Psoas muscle (tissue), 8 donors: ENCODE results near the gene PGRMC2. TPM values are rescaled to one million over a fixed set of nuclear protein-coding genes. Genes with fewer than 3 reads are reported as not detected.

Source experiments
- ATAC-seq, 4 donors: fragments of 200-7000 bp; cut with Tn5 transposase; one replicate each; pipeline ENCODE4 v1.9.1; 2020; ENCODE audit warnings: moderate library complexity in 3 of 4, mild to moderate bottlenecking in 2 of 4
- DNase-seq, 2 donors: peaks; one replicate each; pipeline ENCODE4 v3.0.0-alpha.2; 2020
- H3K27ac ChIP-seq: fragments of 200-600 bp; one replicate; pipeline ENCODE4 v1.8.0; 2022
- H3K27me3 ChIP-seq, 3 donors: fragments of 200-600 bp in 1 of 3; one replicate each; pipeline versions ENCODE4 v1.6.1 to v1.8.0; 2013 to 2022; ENCODE audit warnings: low read length in 2 of 3, mild to moderate bottlenecking in 2 of 3, moderate library complexity in 1 of 3; ENCODE audit not compliant: insufficient read depth in 3 of 3
- H3K36me3 ChIP-seq, 2 donors: fragments of 200-600 bp in 1 of 2; one replicate each; pipeline versions ENCODE4 v1.6.1 to v1.8.0; 2013 to 2022; ENCODE audit warnings: low read depth in 1 of 2, mild to moderate bottlenecking in 1 of 2, moderate library complexity in 1 of 2; ENCODE audit not compliant: insufficient read depth in 1 of 2
- H3K4me1 ChIP-seq: fragments of 200-600 bp; one replicate; pipeline ENCODE4 v1.8.0; 2022
- H3K4me3 ChIP-seq: fragments of 200-600 bp; one replicate; pipeline ENCODE4 v1.8.0; 2022; ENCODE audit warnings: mild to moderate bottlenecking
- H3K9me3 ChIP-seq: fragments of 200-600 bp; one replicate; pipeline ENCODE4 v1.8.0; 2022
- CTCF ChIP-seq: fragments of 200-600 bp; IDR thresholded peaks from one replicate; pipeline ENCODE4 v1.8.0; 2022; ENCODE audit warnings: antibody characterized with exemption
- WGBS, 3 donors: extraction: QIAGEN DNeasy Blood & Tissue Kit; methylation state at CpG; one replicate each; pipeline versions ENCODE4 v1.1.6 to v1.1.7; 2013; 5-methylcytosine and 5-hydroxymethylcytosine counted together
- intact Hi-C, 2 donors: fragments of 100-400 bp; cut with DNase I; formaldehyde crosslinking; loops; one replicate each; pipeline versions ENCODE4 v1.11.0 to v1.14.2; 2022
- polyA plus RNA-seq, 3 donors: library from polyadenylated mRNA; stranded (reverse); fragments of 200-250 nt; gene quantifications; one replicate each; pipeline ENCODE4 v1.2.3, GENCODE V29; 2013
- total RNA-seq, 4 donors: library from RNA; stranded (reverse); fragmentation: NEBNext Ultra II Directional in 2 of 4; extraction: Animal tissue kit (Norgen Biotek cat#: 25700) in 2 of 4; gene quantifications; one replicate each; pipeline versions ENCODE4 v1.2.1 to v1.2.4, GENCODE V29; 2021 to 2023
- donor health status: healthy with polysubstance abuse.
- donor health status: DM: no; HTN: no; CAD: no; lungs with moderate emphysema.
- donor health status: Bipolar disorder and iron deficiency.
- donor health status: healthy.
- donor health status: DM: yes; HTN: yes; CAD: no.
- donor health status: DM: no; HTN: no; CAD: no.
- donor health status: DM: no; HTN: no; CAD: no.
- donor health status: DM: yes; HTN: yes; CAD: no.

The PGRMC2 gene
- total and polyA plus RNA-seq, 7 donors = 21.9 to 43.2 (median 32.4) TPM

- Histone ChIP-seq H3K36me3 (no peaks in the 10 kb centered on the region), H3K9me3 (no peaks in the 10 kb centered on the region), H3K27me3 (no peaks in the 10 kb centered on the region), H3K4me1 (no peaks in the 10 kb centered on the region), H3K4me3 (no peak overlapping the region), H3K27ac (no peak overlapping the region)
- intact Hi-C loops = no loop called here
- ATAC-seq = no peak
- DNase-seq = no peak
- TF ChIP-seq CTCF = no peak
Measured at GRCh38 chr4:128332081-128332480, 44.5 kb upstream of the PGRMC2 start.

GRCh38 chr4:128329638-128330037 lies 42.0 kb upstream of the PGRMC2 start:
- Histone ChIP-seq H3K27ac (no peak overlapping the region), H3K27me3 (no peaks in the 10 kb centered on the region), H3K4me1 (no peaks in the 10 kb centered on the region), H3K9me3 (no peaks in the 10 kb centered on the region), H3K4me3 (no peak overlapping the region), H3K36me3 (no peaks in the 10 kb centered on the region)
- TF ChIP-seq CTCF = no peak
- intact Hi-C loops = no loop called here
- ATAC-seq (no peak), DNase-seq (no peak)
- WGBS, 3 donors = 65 to 71% (median 67%) methylated on average over 4 of the region's 4 CpGs

- no peak for TF ChIP-seq CTCF
- Histone ChIP-seq H3K27ac (no peak overlapping the region), H3K9me3 (no peaks in the 10 kb centered on the region), H3K36me3 (no peaks in the 10 kb centered on the region), H3K27me3 (no peaks in the 10 kb centered on the region), H3K4me1 (no peaks in the 10 kb centered on the region), H3K4me3 (no peak overlapping the region)
- intact Hi-C loops = no loop called here
- DNase-seq (no peak), ATAC-seq (no peak)
- WGBS, 3 donors = 68 to 77% (median 77%) methylated on average over 6 of the region's 6 CpGs
Measured at GRCh38 chr4:128328106-128328505, 40.5 kb upstream of the PGRMC2 start.

GRCh38 chr4:128323401-128323800 lies 35.8 kb upstream of the PGRMC2 start:
- intact Hi-C loops = no loop called here
- Histone ChIP-seq H3K4me3 (no peak overlapping the region), H3K36me3 (no peaks in the 10 kb centered on the region), H3K27ac (no peak overlapping the region), H3K4me1 (no peaks in the 10 kb centered on the region), H3K9me3 (no peaks in the 10 kb centered on the region), H3K27me3 (no peaks in the 10 kb centered on the region)
- no peak for TF ChIP-seq CTCF
- ATAC-seq = no peak
- DNase-seq = no peak
- WGBS, 3 donors = 75 to 92% (median 84%) methylated on average over 1 of the region's 1 CpG

GRCh38 chr4:128322986-128323385 lies 35.4 kb upstream of the PGRMC2 start:
- Histone ChIP-seq H3K4me3 (no peak overlapping the region), H3K36me3 (no peaks in the 10 kb centered on the region), H3K4me1 (no peaks in the 10 kb centered on the region), H3K27me3 (no peaks in the 10 kb centered on the region), H3K27ac (no peak overlapping the region), H3K9me3 (no peaks in the 10 kb centered on the region)
- DNase-seq = no peak
- TF ChIP-seq CTCF = no peak
- intact Hi-C loops = no loop called here
- ATAC-seq = no peak
- 40 to 49% (median 47%) methylated on average over 2 of the region's 2 CpGs for WGBS, 3 donors
